Stimulated activated CD4-positive, alpha-beta T cell treated with anti-CD3 and anti-CD28 coated beads, Interleukin-12 subunit alpha, Interleukin-12 subunit beta, amount 100 ng/mL, for 48 hours (primary cell): ENCODE results near the gene ATP2A3.

Source experiments
- DNase-seq, 3 donors: peaks; one replicate each; pipeline ENCODE4 v3.0.0-alpha.2; 2020; ENCODE audit warnings: low read depth in 2 of 3, low spot score in 1 of 3

ATP2A3 gene

GRCh38 chr17:3974138-3974687 lies 10.0 kb upstream of the ATP2A3 start:
- DNase-seq, result no peak

- no peak for DNase-seq
Measured at GRCh38 chr17:3973495-3974137, 9.4 kb upstream of the ATP2A3 start.

GRCh38 chr17:3972931-3973330 lies 8.7 kb upstream of the ATP2A3 start:
- no peak for DNase-seq

GRCh38 chr17:3972281-3972731 lies 8.1 kb upstream of the ATP2A3 start:
- DNase-seq, result no peak

- DNase-seq, result no peak
Measured at GRCh38 chr17:3970668-3971067, 6.4 kb upstream of the ATP2A3 start.

- DNase-seq, result no peak
Measured at GRCh38 chr17:3969963-3970362, 5.7 kb upstream of the ATP2A3 start.

GRCh38 chr17:3968886-3969524 lies 4.8 kb upstream of the ATP2A3 start:
- no peak for DNase-seq

- DNase-seq, result no peak
Measured at GRCh38 chr17:3968015-3968414, 3.8 kb upstream of the ATP2A3 start.

- no peak for DNase-seq
Measured at GRCh38 chr17:3966720-3967363, 2.6 kb upstream of the ATP2A3 start.

- DNase-seq, result peak; percentile 50 to 61 (median 59)
Measured at GRCh38 chr17:3965118-3965800, 1.0 kb upstream of the ATP2A3 start.

GRCh38 chr17:3963237-3964201 lies 718 bp downstream of the ATP2A3 start:
- peak; percentile 20 to 40 (median 35) for DNase-seq

- no peak for DNase-seq
Measured at GRCh38 chr17:3962965-3963236, 1.3 kb downstream of the ATP2A3 start.

GRCh38 chr17:3962217-3962964 lies 1.8 kb downstream of the ATP2A3 start:
- no peak for DNase-seq

GRCh38 chr17:3961564-3962047 lies 2.6 kb downstream of the ATP2A3 start:
- DNase-seq, result no peak

- DNase-seq, result no peak
Measured at GRCh38 chr17:3960764-3961163, 3.5 kb downstream of the ATP2A3 start.

- DNase-seq, result no peak
Measured at GRCh38 chr17:3959921-3960601, 4.2 kb downstream of the ATP2A3 start.

GRCh38 chr17:3959295-3959899 lies 4.8 kb downstream of the ATP2A3 start:
- DNase-seq, result no peak

- no peak for DNase-seq
Measured at GRCh38 chr17:3957735-3958599, 6.3 kb downstream of the ATP2A3 start.
